Measurements from ENCODE around the gene DIPK1A.

GRCh38 chr1:92840600-92840999 is 120.7 kb downstream of the DIPK1A start:
- TF ChIP-seq CTCF (IDR thresholded peaks at IDR 0.05) (no peak), POLR2A (IDR thresholded peaks at IDR 0.05) (no peak)
